Esophagus muscularis mucosa (tissue), 4 donors: ENCODE data around the gene ARHGAP8. TPM values are rescaled to one million over a fixed set of nuclear protein-coding genes. Genes with fewer than 3 reads are reported as not detected.

ENCODE experiments used
- DNase-seq: peaks from one replicate; pipeline ENCODE4 v3.0.0-alpha.2; 2017; ENCODE audit errors: extremely low spot score
- H3K27ac ChIP-seq, 4 donors: fragments of 200-600 bp; sonication (generic); replicated peaks in 1 of 4; 1 replicate in 3 of 4; 2 replicates in 1 of 4; pipeline ENCODE4 v1.5.1; 2016 to 2019; ENCODE audit warnings: mild to moderate bottlenecking in 1 of 4
- H3K27me3 ChIP-seq, 4 donors: fragments of 200-600 bp; sonication (generic); one replicate each; pipeline versions ENCODE4 v1.5.1 to v1.6.0; 2016 to 2019
- H3K36me3 ChIP-seq, 4 donors: fragments of 200-600 bp; sonication (generic); one replicate each; pipeline ENCODE4 v1.5.1; 2016 to 2019
- H3K4me1 ChIP-seq, 4 donors: fragments of 200-600 bp; sonication (generic); one replicate each; pipeline ENCODE4 v1.5.1; 2016 to 2019
- H3K4me3 ChIP-seq, 4 donors: fragments of 200-600 bp; sonication (generic); 1 replicate in 2 of 4; 2 replicates in 2 of 4; pipeline ENCODE4 v1.5.1; 2016 to 2019; ENCODE audit warnings: mild to moderate bottlenecking in 4 of 4, moderate library complexity in 1 of 4
- H3K9me3 ChIP-seq, 4 donors: fragments of 200-600 bp; sonication (generic); 1 replicate in 3 of 4; 2 replicates in 1 of 4; pipeline ENCODE4 v1.5.1; 2016 to 2019
- CTCF ChIP-seq, 3 experiments: fragments of 200-600 bp in 2 of 3; fragments of 450-650 bp in 1 of 3; sonication (generic) in 2 of 3; IDR thresholded peaks; one replicate each; pipeline ENCODE4 v1.5.1; 2017 to 2019; ENCODE audit warnings: antibody characterized with exemption in 3 of 3, mild to moderate bottlenecking in 2 of 3, moderate library complexity in 1 of 3
- EP300 ChIP-seq: sonication (generic); formaldehyde crosslinking; IDR thresholded peaks from one replicate; pipeline ENCODE4 v1.6.1; 2017; ENCODE audit warnings: antibody characterized with exemption
- POLR2A ChIP-seq: fragments of 450-650 bp; IDR thresholded peaks from one replicate; pipeline ENCODE4 v1.6.1; 2017; ENCODE audit warnings: antibody characterized with exemption, moderate library complexity, mild to moderate bottlenecking, low read depth
- POLR2AphosphoS5 ChIP-seq, 2 donors: sonication (generic); formaldehyde crosslinking; IDR thresholded peaks; one replicate each; pipeline ENCODE4 v1.6.1; 2017; ENCODE audit warnings: antibody characterized with exemption in 2 of 2
- WGBS: methylation state at CpG from one replicate; pipeline ENCODE4 v1.1.5; 2018; 5-methylcytosine and 5-hydroxymethylcytosine counted together
- intact Hi-C: fragments of 100-400 bp; cut with DNase I; formaldehyde crosslinking; loops from one replicate; pipeline ENCODE4 v1.15.1; 2023
- total RNA-seq, 4 donors: library from RNA; depleted of rRNA; stranded (reverse); fragments of >200 nt; gene quantifications; one replicate each; pipeline versions ENCODE4 v1.1.0 to v1.2.1, GENCODE V29; 2016

The ARHGAP8 gene
- total RNA-seq, 4 donors from 2014 or later = 0.33 to 0.58 TPM; not detected in 2

GRCh38 chr22:44780876-44781449, 28.6 kb downstream of the ARHGAP8 start:
- H3K27me3 ChIP-seq = peaks cover 0 to 71% (median 0%) of the 10 kb centered on the region in 4 donors
- no peak for TF ChIP-seq CTCF (IDR thresholded peaks at IDR 0.05)
- TF ChIP-seq EP300 = no peak
- no peak for TF ChIP-seq POLR2AphosphoS5 (IDR thresholded peaks at IDR 0.05)
- TF ChIP-seq POLR2A = no peak
- no peak overlapping the region for H3K4me3 ChIP-seq
- 62% methylated on average over 17 of the region's 17 CpGs for WGBS
- intact Hi-C loops = no loop called here
- no peaks in the 10 kb centered on the region for H3K9me3 ChIP-seq
- no peaks in the 10 kb centered on the region for H3K36me3 ChIP-seq
- no peak for DNase-seq
- no peak overlapping the region for H3K27ac ChIP-seq
- no peaks in the 10 kb centered on the region for H3K4me1 ChIP-seq

- intact Hi-C loops = no loop called here
- no peaks in the 10 kb centered on the region for H3K9me3 ChIP-seq
- no peaks in the 10 kb centered on the region for H3K4me1 ChIP-seq
- H3K27me3 ChIP-seq = peaks cover 0 to 63% (median 0%) of the 10 kb centered on the region in 4 donors
- no peak overlapping the region for H3K4me3 ChIP-seq
- 51% methylated on average over 11 of the region's 17 CpGs for WGBS
- DNase-seq = no peak
- TF ChIP-seq CTCF (IDR thresholded peaks at IDR 0.05) = no peak
- no peaks in the 10 kb centered on the region for H3K36me3 ChIP-seq
- H3K27ac ChIP-seq = no peak overlapping the region
These were observed 30.1 kb downstream of the ARHGAP8 start for GRCh38 chr22:44782363-44782963.

GRCh38 chr22:44783091-44783490, 30.7 kb downstream of the ARHGAP8 start:
- Histone ChIP-seq H3K9me3 (peaks cover 0 to under 1% (median 0%) of the 10 kb centered on the region in 4 donors), H3K27me3 (peaks cover 0 to 60% (median 0%) of the 10 kb centered on the region in 4 donors), H3K4me3 (no peak overlapping the region), H3K4me1 (no peaks in the 10 kb centered on the region), H3K27ac (no peak overlapping the region), H3K36me3 (no peaks in the 10 kb centered on the region)
- DNase-seq = no peak
- intact Hi-C loops = no loop called here
- WGBS = 77% methylated on average over 8 of the region's 10 CpGs
- no peak for TF ChIP-seq POLR2AphosphoS5 (IDR thresholded peaks at IDR 0.05)
- TF ChIP-seq CTCF (IDR thresholded peaks at IDR 0.05) = no peak
- no peak for TF ChIP-seq EP300
- TF ChIP-seq POLR2A = no peak

- DNase-seq = no peak
- Histone ChIP-seq H3K4me1 (no peaks in the 10 kb centered on the region), H3K9me3 (peaks cover 0 to 3% (median 0%) of the 10 kb centered on the region in 4 donors), H3K27me3 (peaks cover 0 to 60% (median 0%) of the 10 kb centered on the region in 4 donors), H3K27ac (no peak overlapping the region), H3K4me3 (no peak overlapping the region), H3K36me3 (no peaks in the 10 kb centered on the region)
- intact Hi-C loops = no loop called here
- 46% methylated on average over 7 of the region's 14 CpGs for WGBS
- TF ChIP-seq POLR2AphosphoS5 (IDR thresholded peaks at IDR 0.05) (no peak), EP300 (no peak), CTCF (IDR thresholded peaks at IDR 0.05) (no peak), POLR2A (no peak)
These were observed 31.2 kb downstream of the ARHGAP8 start for GRCh38 chr22:44783581-44783980.

- Histone ChIP-seq H3K27me3 (peaks cover 0 to 48% (median 0%) of the 10 kb centered on the region in 4 donors), H3K4me3 (no peak overlapping the region), H3K9me3 (peaks cover 0 to 5% (median 1%) of the 10 kb centered on the region in 4 donors), H3K4me1 (no peaks in the 10 kb centered on the region), H3K36me3 (no peaks in the 10 kb centered on the region), H3K27ac (no peak overlapping the region)
- intact Hi-C loops = no loop called here
- no peak for DNase-seq
- WGBS = 93% methylated on average over 17 of the region's 23 CpGs
- TF ChIP-seq POLR2AphosphoS5 (IDR thresholded peaks at IDR 0.05) (no peak), EP300 (no peak), POLR2A (no peak), CTCF (IDR thresholded peaks at IDR 0.05) (no peak)
These were observed 33.8 kb downstream of the ARHGAP8 start for GRCh38 chr22:44786136-44786535.
